CD4-positive, alpha-beta T cell treated with Interleukin-17A for 4 hours (primary cell): Measurements from ENCODE around the gene RPS29.
A peak's percentile ranks its signal among the peaks of the same experiment; 100 is the strongest.
"Not testable (repeated sequence)": the region's sequence is repeated elsewhere in the genome, so short reads cannot be mapped to it uniquely, and the experiment has no call there.

Source experiments
- DNase-seq: peaks from one replicate; pipeline ENCODE4 v3.0.0-alpha.2; 2020; ENCODE audit warnings: mixed read lengths

RPS29 gene

DNA sequence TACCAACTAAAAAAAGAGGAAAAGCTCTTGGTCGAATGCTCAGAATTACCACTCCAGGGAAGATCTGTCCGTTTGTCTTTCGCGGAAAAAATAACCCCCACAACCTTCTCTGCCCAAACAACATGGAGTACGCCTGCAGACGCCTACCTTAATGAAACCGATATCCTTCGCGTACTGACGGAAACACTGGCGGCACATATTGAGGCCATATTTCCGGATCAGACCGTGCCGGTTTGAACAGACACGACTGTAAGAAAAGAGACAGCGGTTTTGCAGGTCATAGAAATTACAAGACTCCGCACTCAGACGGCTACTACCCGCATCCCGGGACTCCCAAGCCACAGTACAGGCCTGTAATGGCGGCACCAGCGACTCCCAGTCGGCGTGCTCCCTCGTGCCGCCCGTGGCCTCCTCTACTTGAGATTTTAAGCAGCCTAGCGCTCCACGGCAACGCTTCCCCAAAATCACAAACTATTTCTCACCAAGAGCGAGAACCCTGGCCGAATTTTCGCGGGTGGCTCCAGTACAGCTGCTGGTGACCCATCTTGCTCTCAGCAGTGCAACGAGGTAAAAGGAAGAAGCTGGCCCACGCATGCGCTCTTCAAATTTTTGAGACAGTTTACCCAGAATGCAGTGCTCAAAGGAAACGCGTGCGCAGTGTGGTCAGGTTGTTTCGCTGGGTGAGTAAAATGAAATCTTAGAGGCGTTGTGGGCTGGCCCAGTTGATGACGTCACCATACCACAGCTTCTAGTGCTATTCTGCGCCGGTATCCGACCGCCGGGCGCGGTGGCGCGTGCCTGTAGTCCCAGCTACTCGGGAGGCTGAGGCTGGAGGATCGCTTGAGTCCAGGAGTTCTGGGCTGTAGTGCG, at the start of gene RPS29:
Gene RPS29, minus strand, starts transcription at position 578 of the 870 bp plus-strand sequence. Its CDS starts 34 bp downstream, at position 544.
- DNase-seq, result peak; percentile 99

DNA sequence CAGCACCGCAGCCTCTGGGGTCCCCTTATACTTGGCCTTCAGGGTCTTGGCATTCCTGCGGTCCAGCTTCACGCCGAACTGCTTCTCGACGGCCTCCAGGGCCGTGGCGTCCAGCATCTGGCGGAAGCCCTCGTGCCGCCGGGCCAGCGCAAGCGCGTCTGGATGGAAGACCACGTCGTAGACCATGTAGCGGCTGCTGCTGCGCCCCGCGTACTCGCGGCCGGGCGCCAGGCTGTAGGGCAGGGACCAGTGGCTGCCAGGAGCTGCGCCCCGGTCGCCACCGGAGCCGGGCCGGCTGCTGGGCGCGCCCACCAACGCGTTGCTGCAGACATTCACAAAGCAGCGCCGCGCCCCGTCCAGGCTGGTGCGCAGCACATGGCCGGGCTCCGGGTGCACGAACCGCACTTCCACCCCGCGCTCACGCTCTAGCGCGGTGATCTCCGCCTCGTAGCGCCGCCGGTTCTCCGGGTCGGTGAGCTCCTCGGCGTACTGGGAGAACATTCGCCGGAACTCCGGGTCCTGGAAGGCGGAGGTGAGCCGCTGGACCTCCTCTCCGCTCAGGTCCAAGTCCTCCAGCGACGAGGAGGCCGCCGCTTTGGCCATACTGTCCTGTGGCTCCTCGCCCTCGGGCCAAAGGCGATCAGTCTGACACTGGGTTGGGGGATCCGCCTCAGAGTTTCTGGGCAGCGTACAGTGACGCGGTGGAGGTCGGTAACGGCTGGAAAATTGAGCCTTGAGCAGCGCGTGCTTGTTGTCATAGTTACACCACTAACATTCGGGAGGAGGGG, 48.6 kb upstream of the RPS29 start, which contains the start of gene DNAAF2:
Gene DNAAF2, minus strand, starts transcription at position 698 of the 788 bp plus-strand sequence. Its CDS starts 95 bp downstream, at position 603.
- peak; percentile 69 for DNase-seq

DNA sequence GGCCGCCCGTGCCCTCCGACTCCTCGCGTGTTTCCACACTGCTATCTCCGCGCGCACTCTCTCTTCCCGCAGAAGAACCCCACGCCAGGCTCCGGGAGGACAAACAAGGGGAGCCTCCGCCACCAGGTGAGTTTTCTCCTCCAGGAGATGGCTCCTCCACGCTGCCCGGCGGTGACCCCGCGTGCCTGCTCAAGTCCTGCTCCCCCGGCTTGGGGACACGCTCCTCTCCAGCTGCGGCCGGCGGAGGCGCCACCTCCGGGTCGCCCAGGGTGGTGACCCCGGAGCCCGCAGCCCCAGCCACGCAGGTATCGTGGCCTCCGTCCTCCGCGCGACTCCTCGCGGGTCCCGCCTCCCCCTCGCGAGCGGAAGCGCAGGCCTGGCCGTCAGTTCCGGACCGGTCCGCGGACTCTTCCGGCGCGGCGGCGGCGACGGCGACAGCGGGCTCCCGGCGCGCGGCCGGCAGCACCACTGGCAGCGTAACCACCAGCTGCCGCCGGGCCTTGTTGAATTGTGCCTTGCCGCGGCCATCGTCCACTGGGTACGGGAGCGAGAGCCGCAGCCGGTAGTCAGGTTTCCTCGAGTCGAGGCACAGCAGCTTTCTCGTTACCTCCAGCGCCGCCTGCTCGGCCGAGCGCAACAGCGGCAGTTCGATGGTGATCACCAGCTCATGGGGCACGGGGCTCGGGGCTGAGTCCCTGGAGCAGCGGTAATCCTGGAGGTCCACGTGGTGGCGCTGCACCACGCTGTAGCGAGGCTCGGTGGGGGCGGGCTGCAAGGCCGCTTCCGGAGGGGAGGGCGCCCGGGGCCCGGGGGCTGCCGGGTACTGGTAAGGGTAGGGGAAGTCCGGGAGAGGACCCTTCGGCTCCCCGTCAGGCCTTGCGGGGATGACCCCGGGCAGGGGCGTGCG, 47.7 kb upstream of the RPS29 start:
- peak; percentile 96 for DNase-seq

DNA sequence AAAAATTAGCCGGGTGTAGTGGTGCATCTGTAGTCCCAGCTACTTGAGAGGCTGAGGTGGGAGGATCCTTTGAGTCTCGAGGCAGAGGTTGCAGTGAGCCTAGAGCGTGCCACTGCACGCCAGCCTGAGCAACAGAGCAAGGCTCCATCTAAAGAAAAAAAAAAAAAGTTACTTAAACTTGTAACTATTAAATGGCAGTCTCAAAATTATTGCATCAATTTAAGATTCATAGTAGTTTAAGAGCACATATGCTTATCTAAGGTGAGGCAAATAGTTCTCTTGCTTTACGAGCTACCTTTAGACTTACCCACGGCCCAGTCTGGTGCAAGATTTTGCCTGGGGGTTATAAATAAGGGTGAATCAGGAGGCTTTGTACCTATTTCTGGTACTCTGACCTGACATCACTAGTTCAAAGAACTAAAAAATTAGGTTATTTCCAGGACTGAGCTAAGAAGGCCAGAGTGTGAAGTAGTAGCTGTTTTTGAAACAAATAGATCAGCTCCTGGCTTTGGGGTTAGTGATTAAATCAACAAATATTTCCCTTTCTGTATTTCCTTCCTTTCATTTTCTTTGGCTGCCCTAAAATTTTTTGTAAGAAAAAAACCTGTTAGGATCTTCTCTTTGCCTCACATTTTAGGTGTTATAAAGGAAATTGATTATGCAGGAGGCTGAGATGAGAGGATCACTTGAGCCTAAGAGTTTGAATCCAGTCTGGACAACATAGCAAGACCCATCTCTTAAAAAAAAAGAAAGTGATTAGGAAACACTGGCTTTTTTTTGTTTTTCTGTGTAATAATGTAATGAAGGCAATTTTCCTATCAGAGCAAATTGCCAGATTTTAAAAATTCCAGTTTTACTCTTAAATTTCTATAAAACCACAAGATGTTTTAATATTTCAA, 38.0 kb upstream of the RPS29 start:
- DNase-seq, result peak; percentile 19

DNA sequence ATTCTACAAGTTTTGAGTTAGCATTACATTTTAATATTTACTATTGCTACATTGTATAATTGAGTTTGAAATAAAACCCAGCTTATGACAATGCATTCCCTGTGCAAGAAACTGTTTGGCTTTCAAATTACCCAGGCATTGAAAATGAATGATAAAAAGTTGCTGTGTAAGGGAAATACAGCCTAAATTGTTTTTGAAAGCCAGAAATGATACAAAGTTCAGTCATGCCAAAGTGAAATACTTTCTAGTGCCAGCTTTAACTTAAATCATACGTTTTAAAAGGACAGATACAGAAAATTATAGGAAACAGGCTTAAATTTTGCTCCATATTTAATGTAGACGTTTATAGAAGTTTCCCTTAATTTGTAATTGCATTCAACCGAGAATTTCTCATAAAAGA, 37.2 kb upstream of the RPS29 start:
- DNase-seq, result no peak

DNA sequence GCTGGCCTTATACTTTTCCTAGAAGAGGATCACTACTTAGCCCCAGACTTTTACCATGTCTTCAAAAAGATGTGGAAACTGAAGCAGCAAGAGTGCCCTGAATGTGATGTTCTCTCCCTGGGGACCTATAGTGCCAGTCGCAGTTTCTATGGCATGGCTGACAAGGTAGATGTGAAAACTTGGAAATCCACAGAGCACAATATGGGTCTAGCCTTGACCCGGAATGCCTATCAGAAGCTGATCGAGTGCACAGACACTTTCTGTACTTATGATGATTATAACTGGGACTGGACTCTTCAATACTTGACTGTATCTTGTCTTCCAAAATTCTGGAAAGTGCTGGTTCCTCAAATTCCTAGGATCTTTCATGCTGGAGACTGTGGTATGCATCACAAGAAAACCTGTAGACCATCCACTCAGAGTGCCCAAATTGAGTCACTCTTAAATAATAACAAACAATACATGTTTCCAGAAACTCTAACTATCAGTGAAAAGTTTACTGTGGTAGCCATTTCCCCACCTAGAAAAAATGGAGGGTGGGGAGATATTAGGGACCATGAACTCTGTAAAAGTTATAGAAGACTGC, 35.9 kb upstream of the RPS29 start:
- DNase-seq, result no peak

DNA sequence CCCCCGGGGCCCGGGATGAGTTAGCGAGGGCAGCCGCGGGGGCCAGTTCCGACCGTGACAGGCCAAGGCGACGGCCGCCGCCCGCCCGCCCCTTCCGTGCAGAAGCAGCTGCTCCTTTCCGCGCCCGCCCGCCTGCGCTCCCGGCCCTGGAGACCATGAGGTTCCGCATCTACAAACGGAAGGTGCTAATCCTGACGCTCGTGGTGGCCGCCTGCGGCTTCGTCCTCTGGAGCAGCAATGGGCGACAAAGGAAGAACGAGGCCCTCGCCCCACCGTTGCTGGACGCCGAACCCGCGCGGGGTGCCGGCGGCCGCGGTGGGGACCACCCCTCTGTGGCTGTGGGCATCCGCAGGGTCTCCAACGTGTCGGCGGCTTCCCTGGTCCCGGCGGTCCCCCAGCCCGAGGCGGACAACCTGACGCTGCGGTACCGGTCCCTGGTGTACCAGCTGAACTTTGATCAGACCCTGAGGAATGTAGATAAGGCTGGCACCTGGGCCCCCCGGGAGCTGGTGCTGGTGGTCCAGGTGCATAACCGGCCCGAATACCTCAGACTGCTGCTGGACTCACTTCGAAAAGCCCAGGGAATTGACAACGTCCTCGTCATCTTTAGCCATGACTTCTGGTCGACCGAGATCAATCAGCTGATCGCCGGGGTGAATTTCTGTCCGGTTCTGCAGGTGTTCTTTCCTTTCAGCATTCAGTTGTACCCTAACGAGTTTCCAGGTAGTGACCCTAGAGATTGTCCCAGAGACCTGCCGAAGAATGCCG, 35.1 kb upstream of the RPS29 start:
- no peak for DNase-seq

DNA sequence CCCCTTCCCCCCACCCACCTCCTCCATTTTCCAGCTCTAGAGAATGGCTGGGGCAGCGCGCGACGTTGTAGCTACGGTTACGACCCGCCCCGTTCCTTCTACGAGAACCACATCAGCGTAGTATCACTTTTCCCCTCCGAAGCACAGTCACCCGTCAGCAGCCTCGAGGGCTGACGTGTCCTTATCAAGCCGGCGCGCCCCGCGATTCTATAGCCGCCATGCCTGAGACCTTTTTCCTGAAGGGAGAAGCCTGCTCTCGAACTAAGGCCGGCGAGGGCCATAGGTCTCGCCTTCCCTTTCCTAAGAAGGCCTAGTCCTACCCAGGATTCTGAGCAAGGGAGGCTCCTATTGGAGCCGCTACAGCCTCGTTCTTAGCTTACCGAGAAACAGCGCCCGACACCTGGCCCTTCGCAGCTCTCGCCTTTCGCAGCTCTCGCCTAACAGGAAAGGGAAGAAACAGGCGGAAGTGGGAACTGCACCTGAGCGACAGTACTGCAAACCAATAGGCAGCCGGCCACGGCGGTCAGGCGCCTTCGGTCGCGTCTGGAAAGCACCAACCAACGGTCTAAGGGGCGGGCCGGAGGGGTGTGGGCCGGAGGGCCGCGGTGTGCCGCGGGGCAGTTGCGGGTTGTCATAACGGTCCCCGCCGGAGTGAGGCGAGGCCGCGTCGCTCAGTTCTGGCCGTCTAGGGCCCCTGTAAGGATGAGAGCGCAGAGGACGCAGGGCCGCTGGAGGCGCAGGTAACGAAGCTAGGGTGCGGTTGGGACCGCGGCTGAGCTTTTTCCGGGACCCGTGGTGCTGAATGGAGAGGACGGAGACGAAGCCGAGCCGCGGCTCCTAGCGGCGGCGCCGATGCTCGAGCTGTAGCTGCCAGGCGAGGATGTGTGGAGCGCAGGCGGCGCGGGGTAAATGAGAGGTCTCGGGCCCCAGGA, 34.3 kb upstream of the RPS29 start, which contains the start of the genes MGAT2 and RPL36AL:
Gene MGAT2, plus strand, starts transcription at position 618 of the 932 bp plus-strand sequence. CDS start 470 bp downstream, outside the sequence.
Gene RPL36AL, minus strand, starts transcription at position 445 of the 932 bp plus-strand sequence. CDS start 1,522 bp downstream, outside the sequence.
- peak; percentile 92 for DNase-seq

DNA sequence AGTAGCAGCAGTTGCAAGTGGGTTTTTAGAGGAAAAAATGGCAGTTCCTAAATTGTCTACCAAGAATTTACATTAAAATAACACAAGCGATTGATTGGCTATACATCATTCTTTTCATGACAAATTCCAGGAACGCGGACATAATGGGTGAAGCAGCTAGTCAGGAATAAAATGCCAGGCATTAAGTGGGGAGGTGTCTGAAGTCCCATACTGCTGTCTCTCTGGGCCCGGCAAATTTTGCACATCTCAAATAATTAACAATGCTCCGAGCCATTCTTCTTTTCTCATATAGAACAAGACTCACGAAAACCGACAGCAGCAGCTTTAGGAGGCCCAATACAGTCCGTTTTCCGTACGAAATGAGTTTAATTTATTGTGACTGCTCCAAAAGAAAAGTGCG, 33.5 kb upstream of the RPS29 start:
- no peak for DNase-seq

DNA sequence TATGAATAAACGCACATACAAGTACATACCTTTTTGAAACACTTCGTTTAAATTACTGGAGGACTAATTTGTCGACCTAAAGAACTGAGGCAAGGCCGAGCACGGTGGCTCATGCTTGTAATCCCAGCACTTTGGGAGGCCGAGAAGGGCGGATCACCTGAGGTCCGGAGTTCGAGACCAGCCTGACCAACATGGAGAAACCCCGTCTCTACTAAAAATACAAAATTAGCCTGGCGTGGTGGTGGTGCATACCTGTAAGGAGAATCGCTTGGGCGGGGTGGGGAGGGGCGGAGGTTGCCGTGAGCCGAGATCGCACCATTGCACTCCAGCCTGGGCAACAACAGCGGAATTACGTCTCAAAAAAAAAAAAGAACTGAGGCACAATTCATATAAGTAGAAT, 33.1 kb upstream of the RPS29 start:
- DNase-seq, result not testable (repeated sequence)

DNA sequence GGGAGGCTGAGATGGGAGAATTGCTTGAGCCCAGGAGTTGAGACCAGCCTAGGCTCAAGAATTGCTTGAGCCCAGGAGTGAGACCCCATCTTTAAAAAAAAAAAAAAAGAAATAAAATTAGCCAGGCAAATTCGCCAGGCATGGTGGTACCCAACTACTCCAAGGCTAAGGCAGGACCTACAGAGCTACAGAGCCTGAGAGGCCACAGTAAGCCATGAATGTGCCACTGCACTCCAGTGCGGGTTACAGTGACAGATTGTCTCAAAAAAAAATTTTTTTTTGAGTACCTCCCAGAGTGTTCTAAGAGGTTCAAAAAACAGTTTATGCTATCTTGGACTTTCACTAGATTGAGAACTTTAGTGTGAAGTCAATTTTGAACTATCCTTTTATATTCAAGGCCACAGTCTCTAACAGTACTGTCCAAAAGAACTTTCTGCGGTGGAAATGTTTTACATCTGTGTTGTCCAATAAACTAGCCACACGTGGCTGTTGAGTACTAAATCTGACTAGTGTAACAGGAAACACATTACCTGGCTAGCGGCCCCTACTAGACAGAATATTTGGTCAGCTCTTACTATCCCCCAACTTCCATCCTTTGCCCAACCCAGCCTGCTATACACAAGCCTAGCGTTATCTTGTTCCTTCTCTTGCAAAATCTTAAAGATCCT, 31.8 kb upstream of the RPS29 start:
- DNase-seq, result no peak

DNA sequence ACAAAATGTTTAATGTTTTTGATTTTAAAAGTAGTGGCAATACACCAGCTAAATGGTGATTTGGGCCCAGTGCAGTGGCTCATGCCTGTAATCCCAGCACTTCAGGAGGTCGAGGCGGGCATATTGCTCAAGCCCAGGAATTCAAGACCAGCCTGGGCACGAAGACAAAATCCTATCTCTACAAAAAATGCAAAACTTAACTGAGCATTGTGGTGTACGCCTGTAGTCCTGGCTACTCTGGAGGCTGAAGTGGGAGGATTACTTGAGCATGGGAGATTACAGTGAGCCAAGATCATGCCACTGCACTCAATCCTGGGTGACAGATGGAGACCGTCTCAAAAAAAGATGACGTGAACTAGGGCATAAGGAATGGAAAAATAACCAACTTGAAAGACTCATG, 29.6 kb upstream of the RPS29 start:
- DNase-seq, result no peak

DNA sequence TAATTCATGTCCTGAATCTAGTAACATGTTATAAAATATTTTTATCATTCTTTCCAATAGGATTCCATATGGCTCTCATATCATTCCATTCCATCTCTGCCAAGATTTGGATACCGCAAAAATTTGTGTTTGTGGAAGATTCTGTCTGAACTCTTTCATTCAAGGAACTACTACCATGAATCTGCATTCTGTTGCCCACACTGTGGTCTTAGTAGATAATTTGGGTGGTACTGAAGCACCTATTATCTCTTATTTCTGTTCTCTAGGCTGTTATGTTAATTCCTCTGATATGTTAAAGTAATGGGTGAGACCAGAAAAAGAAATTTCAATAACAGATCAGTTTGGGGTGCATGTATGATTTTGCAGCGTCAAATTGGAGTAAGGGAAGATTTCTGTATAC, 28.0 kb upstream of the RPS29 start:
- DNase-seq, result no peak

DNA sequence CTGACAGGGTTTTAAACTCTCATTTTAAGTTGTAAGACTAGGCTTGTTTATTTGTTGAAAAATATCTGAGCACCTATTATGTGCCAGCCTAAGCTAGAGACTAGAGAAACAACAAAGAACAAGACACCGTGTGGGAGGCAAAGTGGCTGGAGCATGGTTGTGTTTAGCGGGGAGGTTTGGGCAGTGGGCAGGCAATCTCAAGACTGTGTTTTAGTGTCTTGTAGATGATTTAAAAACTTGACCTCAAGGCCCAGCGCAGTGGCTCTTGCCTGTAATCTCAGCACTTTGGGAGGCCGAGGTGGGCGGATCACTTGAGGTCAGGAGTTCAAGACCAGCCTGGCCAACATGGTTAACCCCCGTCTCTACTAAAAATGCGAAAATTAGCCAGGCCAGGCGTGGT, 26.5 kb upstream of the RPS29 start:
- DNase-seq, result no peak

DNA sequence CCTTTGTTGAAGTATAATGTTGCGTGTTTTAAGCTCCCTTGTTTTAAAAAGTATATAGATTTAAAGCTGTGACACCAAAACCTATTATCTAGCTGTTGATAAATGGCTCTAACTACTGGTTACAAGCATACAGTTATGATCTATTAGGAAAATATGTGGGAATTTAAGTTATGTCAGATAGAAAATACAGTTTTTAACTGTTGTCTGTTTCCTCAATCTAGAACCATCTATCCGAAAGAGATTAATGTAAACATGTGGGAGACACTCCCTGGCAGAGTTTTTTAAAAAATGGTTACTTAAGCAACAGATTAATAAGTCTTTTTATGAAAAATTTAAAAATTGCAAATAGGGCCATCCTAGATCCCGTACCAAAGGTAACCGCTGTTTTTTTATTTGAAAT, 26.1 kb upstream of the RPS29 start:
- DNase-seq, result no peak

DNA sequence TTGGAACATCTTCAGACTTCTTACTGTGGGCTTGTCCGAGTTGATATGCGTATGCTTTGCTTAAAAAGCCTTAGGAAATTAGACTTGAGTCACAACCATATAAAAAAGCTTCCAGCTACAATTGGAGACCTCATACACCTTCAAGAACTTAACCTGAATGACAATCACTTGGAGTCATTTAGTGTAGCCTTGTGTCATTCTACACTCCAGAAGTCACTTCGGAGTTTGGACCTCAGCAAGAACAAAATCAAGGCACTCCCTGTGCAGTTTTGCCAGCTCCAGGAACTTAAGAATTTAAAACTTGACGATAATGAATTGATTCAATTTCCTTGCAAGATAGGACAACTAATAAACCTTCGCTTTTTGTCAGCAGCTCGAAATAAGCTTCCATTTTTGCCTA, 21.4 kb upstream of the RPS29 start:
- DNase-seq, result no peak

DNA sequence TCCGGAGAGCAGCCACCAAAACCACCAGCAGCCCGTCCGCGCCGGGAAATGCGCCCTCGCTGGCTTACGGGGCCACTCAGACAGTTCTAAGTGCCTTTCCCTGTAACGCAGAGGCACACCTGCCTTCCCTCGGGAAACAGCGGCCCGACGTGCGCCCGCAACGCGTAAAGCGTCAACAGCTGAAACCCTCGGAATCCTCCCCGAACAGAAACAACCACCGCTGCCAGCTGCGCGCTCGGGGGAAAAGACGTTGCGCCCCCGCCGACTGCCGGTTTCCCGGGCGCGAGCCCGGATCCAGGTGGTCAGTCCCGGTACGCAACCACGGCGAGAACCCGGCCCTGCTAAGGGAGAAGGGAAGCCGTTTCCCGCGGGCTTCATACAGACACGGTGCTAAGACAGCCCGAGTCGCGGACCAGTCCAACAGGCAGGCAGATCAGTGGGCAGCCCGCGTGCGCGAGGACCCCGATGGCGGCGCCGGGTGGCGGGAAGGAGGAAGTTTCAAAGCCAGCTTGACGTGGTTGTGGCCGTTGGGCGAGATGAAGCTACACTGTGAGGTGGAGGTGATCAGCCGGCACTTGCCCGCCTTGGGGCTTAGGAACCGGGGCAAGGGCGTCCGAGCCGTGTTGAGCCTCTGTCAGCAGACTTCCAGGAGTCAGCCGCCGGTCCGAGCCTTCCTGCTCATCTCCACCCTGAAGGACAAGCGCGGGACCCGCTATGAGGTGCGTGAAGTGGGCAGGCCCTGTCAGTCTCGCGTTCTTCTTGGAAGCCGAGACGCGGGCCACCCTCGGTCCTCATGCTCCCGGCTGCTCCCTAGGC, 12.5 kb upstream of the RPS29 start, which contains the start of gene LRR1:
Gene LRR1, plus strand, starts transcription at position 456 of the 816 bp plus-strand sequence. Its CDS starts 81 bp downstream, at position 537.
- peak; percentile 87 for DNase-seq

DNA sequence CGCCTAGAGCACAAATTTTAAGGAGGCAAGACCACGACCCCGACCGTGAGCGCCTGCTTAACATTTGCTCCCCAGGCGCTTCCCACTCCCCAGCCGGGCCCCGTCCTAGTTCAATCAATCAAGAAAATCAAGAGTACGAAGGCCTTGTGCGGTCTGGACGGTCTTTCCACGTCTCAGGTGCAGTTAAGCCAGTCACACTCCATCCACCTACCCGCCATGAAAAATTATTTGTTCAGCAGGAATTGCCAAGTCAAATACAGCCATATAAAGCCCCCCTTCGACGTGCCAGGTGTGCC, 12.0 kb upstream of the RPS29 start:
- DNase-seq, result no peak
